Esophagus muscularis mucosa (tissue), 4 donors: Measurements from ENCODE around the gene SLC4A1. TPM values are rescaled to one million over a fixed set of nuclear protein-coding genes. Genes with fewer than 3 reads are reported as not detected.

Experiments used
- DNase-seq: peaks from one replicate; pipeline ENCODE4 v3.0.0-alpha.2; 2017; ENCODE audit errors: extremely low spot score
- H3K27ac ChIP-seq, 4 donors: fragments of 200-600 bp; sonication (generic); replicated peaks in 1 of 4; 1 replicate in 3 of 4; 2 replicates in 1 of 4; pipeline ENCODE4 v1.5.1; 2016 to 2019; ENCODE audit warnings: mild to moderate bottlenecking in 1 of 4
- H3K27me3 ChIP-seq, 4 donors: fragments of 200-600 bp; sonication (generic); one replicate each; pipeline versions ENCODE4 v1.5.1 to v1.6.0; 2016 to 2019
- H3K36me3 ChIP-seq, 4 donors: fragments of 200-600 bp; sonication (generic); one replicate each; pipeline ENCODE4 v1.5.1; 2016 to 2019
- H3K4me1 ChIP-seq, 4 donors: fragments of 200-600 bp; sonication (generic); one replicate each; pipeline ENCODE4 v1.5.1; 2016 to 2019
- H3K4me3 ChIP-seq, 4 donors: fragments of 200-600 bp; sonication (generic); 1 replicate in 2 of 4; 2 replicates in 2 of 4; pipeline ENCODE4 v1.5.1; 2016 to 2019; ENCODE audit warnings: mild to moderate bottlenecking in 4 of 4, moderate library complexity in 1 of 4
- H3K9me3 ChIP-seq, 4 donors: fragments of 200-600 bp; sonication (generic); 1 replicate in 3 of 4; 2 replicates in 1 of 4; pipeline ENCODE4 v1.5.1; 2016 to 2019
- EP300 ChIP-seq: sonication (generic); formaldehyde crosslinking; IDR thresholded peaks from one replicate; pipeline ENCODE4 v1.6.1; 2017; ENCODE audit warnings: antibody characterized with exemption
- POLR2A ChIP-seq: fragments of 450-650 bp; IDR thresholded peaks from one replicate; pipeline ENCODE4 v1.6.1; 2017; ENCODE audit warnings: antibody characterized with exemption, moderate library complexity, mild to moderate bottlenecking, low read depth
- POLR2AphosphoS5 ChIP-seq, 2 donors: sonication (generic); formaldehyde crosslinking; IDR thresholded peaks; one replicate each; pipeline ENCODE4 v1.6.1; 2017; ENCODE audit warnings: antibody characterized with exemption in 2 of 2
- WGBS: methylation state at CpG from one replicate; pipeline ENCODE4 v1.1.5; 2018; 5-methylcytosine and 5-hydroxymethylcytosine counted together
- intact Hi-C: fragments of 100-400 bp; cut with DNase I; formaldehyde crosslinking; loops from one replicate; pipeline ENCODE4 v1.15.1; 2023
- total RNA-seq, 4 donors: library from RNA; depleted of rRNA; stranded (reverse); fragments of >200 nt; gene quantifications; one replicate each; pipeline versions ENCODE4 v1.1.0 to v1.2.1, GENCODE V29; 2016
- TF ChIP-seq, protein P1 (sequence below), 3 experiments: fragments of 200-600 bp in 2 of 3; fragments of 450-650 bp in 1 of 3; sonication (generic) in 2 of 3; IDR thresholded peaks; one replicate each; pipeline ENCODE4 v1.5.1; 2017 to 2019; ENCODE audit warnings: antibody characterized with exemption in 3 of 3, mild to moderate bottlenecking in 2 of 3, moderate library complexity in 1 of 3

The SLC4A1 gene
- total RNA-seq, 4 donors from 2014 or later = 0.11 to 2.0 (median 0.19) TPM; not detected in 1

DNA sequence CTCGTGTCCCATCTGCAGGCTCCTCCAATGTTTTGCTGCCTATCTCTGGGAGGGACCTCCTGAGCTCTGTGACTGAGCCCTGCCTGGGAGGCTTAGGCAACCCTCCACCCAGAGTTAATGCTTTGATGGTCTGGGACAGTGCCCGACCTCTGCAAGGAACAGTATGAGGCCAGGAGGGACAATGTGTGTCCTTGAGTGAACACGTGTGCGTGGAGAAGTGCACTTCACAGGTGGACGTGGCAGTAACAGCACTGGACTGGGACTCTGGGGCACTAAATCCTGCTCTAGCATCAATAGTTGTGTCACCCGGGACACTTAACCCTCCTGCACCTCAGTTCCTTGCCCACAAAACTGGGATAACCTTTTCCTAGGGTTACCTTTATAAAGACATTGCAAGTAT, 53.0 kb downstream of the SLC4A1 start:
- no peak overlapping the region for H3K27ac ChIP-seq
- no peak overlapping the region for H3K4me3 ChIP-seq
- no peak for TF ChIP-seq EP300
- TF ChIP-seq POLR2AphosphoS5 (IDR thresholded peaks at IDR 0.05) = no peak
- no peak for TF ChIP-seq POLR2A
- TF ChIP-seq, protein P1, sequence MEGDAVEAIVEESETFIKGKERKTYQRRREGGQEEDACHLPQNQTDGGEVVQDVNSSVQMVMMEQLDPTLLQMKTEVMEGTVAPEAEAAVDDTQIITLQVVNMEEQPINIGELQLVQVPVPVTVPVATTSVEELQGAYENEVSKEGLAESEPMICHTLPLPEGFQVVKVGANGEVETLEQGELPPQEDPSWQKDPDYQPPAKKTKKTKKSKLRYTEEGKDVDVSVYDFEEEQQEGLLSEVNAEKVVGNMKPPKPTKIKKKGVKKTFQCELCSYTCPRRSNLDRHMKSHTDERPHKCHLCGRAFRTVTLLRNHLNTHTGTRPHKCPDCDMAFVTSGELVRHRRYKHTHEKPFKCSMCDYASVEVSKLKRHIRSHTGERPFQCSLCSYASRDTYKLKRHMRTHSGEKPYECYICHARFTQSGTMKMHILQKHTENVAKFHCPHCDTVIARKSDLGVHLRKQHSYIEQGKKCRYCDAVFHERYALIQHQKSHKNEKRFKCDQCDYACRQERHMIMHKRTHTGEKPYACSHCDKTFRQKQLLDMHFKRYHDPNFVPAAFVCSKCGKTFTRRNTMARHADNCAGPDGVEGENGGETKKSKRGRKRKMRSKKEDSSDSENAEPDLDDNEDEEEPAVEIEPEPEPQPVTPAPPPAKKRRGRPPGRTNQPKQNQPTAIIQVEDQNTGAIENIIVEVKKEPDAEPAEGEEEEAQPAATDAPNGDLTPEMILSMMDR (IDR thresholded peaks at IDR 0.05) = no peak
- H3K9me3 ChIP-seq = no peaks in the 10 kb centered on the region
- 95% methylated on average over 6 of the region's 6 CpGs for whole genome bisulfite sequencing
- intact Hi-C loops = no loop called here
- H3K36me3 ChIP-seq = peaks cover 27 to 70% (median 65%) of the 10 kb centered on the region in 4 donors
- peaks cover 0 to 5% (median 0%) of the 10 kb centered on the region in 4 donors for H3K27me3 ChIP-seq
- peaks cover 30 to 66% (median 48%) of the 10 kb centered on the region in 4 donors for H3K4me1 ChIP-seq
- no peak for DNase-seq

- Histone ChIP-seq H3K4me3 (no peak overlapping the region), H3K4me1 (peaks cover 32 to 68% (median 50%) of the 10 kb centered on the region in 4 donors), H3K27ac (no peak overlapping the region), H3K9me3 (no peaks in the 10 kb centered on the region), H3K27me3 (peaks cover 0 to 8% (median 0%) of the 10 kb centered on the region in 4 donors), H3K36me3 (peaks cover 27 to 77% (median 71%) of the 10 kb centered on the region in 4 donors)
- intact Hi-C loops = no loop called here
- no peak for TF ChIP-seq EP300
- no peak for DNase-seq
- WGBS = 100% methylated on average over 1 of the region's 1 CpG
These were observed 53.8 kb downstream of the SLC4A1 start for GRCh38 chr17:44214230-44214494.

DNA sequence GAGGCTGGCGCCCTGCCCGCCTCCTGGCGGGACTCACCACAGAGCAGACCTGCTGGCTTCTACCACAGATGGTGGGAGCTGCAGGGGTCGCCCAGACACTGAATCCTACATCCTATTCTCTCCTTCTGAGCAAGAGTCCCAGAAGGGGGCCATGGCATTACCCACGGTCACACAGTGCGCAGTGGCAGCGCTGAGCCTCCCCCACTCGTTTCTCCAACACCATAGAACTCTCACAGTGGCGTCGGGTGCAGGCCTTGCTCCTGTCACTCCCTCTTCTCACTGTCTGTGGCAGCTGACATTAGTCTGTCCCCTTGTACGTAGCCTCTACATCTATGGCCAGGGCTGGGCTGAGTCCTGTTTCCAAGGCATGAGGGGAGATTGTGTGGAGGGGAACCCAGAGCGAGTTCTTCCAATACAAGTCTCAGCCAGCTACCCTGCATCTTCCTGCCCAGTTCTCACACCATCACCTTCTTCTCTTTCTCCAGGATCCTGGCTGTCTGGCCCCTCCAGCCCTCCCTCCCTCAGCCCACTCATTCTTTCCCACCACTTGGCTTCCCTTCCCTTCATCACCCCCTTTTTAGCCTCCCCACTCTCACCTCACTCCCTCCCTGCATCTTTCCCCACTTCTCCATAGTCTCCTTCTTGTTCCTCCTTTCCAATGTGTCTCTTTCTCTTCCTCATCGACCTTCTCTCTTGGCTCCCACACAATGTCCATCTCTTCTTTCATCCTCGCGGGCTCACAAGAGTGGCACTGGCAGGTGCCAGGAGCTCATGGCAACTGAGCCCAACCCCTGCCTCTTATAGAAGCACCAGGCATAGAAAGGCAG, 54.3 kb downstream of the SLC4A1 start:
- no peaks in the 10 kb centered on the region for H3K9me3 ChIP-seq
- WGBS = 85% methylated on average over 12 of the region's 15 CpGs
- H3K27me3 ChIP-seq = peaks cover 0 to 8% (median 0%) of the 10 kb centered on the region in 4 donors
- H3K4me3 ChIP-seq = no peak overlapping the region
- peaks cover 30 to 83% (median 76%) of the 10 kb centered on the region in 4 donors for H3K36me3 ChIP-seq
- DNase-seq = no peak
- intact Hi-C loops = no loop called here
- peaks cover 32 to 68% (median 50%) of the 10 kb centered on the region in 4 donors for H3K4me1 ChIP-seq
- no peak overlapping the region for H3K27ac ChIP-seq
- TF ChIP-seq POLR2AphosphoS5 (IDR thresholded peaks at IDR 0.05) = no peak
- TF ChIP-seq EP300 = no peak
- TF ChIP-seq, protein P1 (IDR thresholded peaks at IDR 0.05) = no peak
- TF ChIP-seq POLR2A = no peak

DNA sequence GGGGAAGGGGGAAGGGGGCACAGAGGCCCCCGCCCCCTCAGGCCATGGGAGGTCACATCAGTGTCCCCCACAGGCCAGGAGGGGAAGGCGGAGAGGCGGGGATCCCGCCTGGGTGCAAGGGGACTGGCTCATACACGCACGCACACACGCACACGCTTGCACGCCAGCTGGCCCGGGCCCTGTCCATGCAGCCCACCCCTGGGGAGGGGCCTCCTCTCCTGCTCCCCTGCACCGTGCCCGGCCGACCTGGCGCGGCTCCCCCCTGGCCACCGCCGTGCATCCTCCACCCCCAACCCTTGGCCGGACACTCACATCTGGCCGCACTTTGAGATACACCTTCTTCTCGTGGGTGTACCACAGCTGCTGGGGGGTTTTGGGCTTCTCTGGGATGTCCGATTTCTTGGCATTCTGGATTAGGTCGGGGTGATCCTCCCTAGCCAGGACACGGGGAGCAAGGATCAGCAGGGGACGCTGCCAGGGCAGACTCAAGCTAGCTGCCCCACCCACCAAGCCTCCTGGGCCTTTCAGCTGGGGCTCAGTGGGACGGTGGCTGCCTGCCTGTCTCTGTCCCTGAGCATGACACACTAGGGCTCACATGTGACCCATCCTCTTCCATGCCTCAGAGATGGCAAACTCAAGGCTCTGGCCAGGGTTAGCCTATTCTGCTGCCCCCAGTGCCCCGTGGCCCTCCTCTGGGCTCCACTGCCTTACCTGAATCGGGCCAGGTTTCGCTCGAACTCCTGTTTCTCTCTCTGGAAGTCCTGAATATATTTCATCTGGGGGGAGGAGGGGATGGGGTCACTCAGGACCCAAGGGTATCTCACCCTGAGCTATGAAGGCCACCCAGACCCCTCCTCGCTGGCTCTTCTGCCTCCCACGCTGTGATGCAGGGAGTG, 55.2 kb downstream of the SLC4A1 start:
- TF ChIP-seq EP300 (no peak), POLR2AphosphoS5 (IDR thresholded peaks at IDR 0.05) (no peak), POLR2A (no peak)
- TF ChIP-seq, protein P1 (IDR thresholded peaks at IDR 0.05) = no peak
- no peak for DNase-seq
- peaks cover 0 to 8% (median 0%) of the 10 kb centered on the region in 4 donors for H3K27me3 ChIP-seq
- no peak overlapping the region for H3K4me3 ChIP-seq
- 75% methylated on average over 7 of the region's 31 CpGs for WGBS
- H3K4me1 ChIP-seq = peaks cover 27 to 62% (median 44%) of the 10 kb centered on the region in 4 donors
- H3K27ac ChIP-seq = no peak overlapping the region
- intact Hi-C loops = no loop called here
- no peaks in the 10 kb centered on the region for H3K9me3 ChIP-seq
- H3K36me3 ChIP-seq = peaks cover 34 to 91% (median 85%) of the 10 kb centered on the region in 4 donors
